HG03039 (cell line): ENCODE data around the gene GPR119.
"Not testable (repeated sequence)": the region's sequence is repeated elsewhere in the genome, so short reads cannot be mapped to it uniquely, and the experiment has no call there.

Source experiments
- ATAC-seq: cut with Tn5 transposase; IDR thresholded peaks from one replicate; pipeline ENCODE4 v1.9.1; 2021; ENCODE audit warnings: mild to moderate bottlenecking, moderate library complexity; ENCODE audit not compliant: unreplicated experiment

The GPR119 gene

GRCh38 chrX:130385520-130385919 is at the start of gene GPR119:
TSS of gene GPR119 (minus strand) at chrX:130385674. CDS start at chrX:130385447, 227 bp downstream.
- no peak for ATAC-seq

DNA sequence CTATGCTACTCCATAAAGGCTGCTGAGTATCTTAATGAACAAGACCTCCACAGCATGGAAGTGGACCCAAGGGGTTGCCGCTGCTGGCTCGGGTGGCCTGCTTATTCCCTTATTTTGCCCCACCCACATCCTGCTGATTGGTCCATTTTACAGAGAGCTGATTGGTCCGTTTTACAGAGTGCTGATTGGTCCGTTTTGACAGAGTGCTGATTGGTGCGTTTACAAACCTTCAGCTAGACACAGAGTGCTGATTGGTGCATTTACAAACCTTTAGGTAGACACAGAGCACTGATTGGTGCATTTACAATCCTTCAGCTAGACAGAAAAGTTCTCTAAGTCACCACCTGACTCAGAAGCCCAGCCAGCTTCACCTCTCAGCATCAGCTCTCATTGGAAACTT is 43.8 kb upstream of the GPR119 start:
- not testable (repeated sequence) for ATAC-seq

DNA sequence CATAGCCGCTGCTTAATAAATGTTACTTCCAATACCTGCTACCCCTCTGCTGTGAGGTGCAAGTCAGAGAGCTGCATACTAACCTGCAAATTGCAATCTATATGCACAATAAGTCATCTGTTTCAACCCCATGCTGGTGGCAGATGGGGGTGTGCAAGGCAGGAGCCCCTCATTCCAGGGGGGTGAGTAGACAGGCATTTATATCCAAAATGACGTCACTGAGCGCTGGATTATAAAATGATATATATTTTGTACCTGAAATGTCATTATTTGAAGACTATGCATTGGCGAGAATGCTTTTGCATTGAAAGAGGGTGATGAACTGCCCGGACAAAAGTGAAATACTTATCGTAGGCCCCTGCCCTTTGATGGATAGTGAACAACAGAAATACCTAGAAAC is 41.1 kb upstream of the GPR119 start:
- ATAC-seq = no peak

DNA sequence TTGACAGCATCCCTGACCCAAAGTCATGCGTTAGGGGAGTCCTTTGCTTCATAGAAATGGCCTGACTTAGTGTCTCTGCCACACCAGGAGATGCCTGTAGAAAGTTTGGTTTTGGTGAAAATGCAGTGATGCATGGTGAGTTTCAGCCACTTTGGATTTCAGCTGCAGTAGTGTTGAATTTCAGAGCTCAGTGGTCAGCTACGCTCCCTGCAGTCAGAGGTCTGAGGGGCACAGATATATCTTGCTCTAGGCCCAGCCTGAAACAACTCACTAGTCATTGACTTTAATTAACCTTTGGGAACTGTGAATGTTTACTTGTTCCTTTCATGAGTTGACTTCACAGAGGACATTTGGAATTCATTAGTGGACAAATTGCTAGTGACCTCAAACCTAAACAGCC is 33.8 kb upstream of the GPR119 start:
- ATAC-seq = no peak

- no peak for ATAC-seq
Measured at GRCh38 chrX:130418740-130419139, 33.3 kb upstream of the GPR119 start.

- ATAC-seq = no peak
Measured at GRCh38 chrX:130418066-130418465, 32.6 kb upstream of the GPR119 start.

- no peak for ATAC-seq
Measured at GRCh38 chrX:130416785-130417184, 31.3 kb upstream of the GPR119 start.

GRCh38 chrX:130415201-130415600 is 29.7 kb upstream of the GPR119 start:
- ATAC-seq = no peak

DNA sequence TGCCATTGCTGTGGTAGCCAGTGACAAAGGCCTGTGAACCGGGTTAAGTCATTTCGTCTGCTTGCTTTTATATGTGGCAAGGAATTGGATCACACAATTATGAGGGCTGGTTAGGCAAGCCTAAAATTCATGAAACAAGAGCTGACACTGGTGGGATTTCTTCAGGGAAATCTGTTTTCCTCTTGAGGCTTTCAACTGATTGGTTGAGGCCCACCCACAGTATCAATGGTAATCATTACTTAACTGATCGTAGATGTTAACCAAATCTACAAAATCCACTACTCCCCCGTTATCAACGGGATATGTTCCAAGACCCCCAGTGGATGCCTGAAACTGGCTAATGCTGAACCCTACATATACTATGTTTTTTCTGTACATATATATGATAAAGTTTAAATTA is 29.3 kb upstream of the GPR119 start:
- ATAC-seq = no peak

- no peak for ATAC-seq
Measured at GRCh38 chrX:130413415-130413814, 27.9 kb upstream of the GPR119 start.

- ATAC-seq = peak; percentile 3
Measured at GRCh38 chrX:130402208-130402684, 16.8 kb upstream of the GPR119 start.

DNA sequence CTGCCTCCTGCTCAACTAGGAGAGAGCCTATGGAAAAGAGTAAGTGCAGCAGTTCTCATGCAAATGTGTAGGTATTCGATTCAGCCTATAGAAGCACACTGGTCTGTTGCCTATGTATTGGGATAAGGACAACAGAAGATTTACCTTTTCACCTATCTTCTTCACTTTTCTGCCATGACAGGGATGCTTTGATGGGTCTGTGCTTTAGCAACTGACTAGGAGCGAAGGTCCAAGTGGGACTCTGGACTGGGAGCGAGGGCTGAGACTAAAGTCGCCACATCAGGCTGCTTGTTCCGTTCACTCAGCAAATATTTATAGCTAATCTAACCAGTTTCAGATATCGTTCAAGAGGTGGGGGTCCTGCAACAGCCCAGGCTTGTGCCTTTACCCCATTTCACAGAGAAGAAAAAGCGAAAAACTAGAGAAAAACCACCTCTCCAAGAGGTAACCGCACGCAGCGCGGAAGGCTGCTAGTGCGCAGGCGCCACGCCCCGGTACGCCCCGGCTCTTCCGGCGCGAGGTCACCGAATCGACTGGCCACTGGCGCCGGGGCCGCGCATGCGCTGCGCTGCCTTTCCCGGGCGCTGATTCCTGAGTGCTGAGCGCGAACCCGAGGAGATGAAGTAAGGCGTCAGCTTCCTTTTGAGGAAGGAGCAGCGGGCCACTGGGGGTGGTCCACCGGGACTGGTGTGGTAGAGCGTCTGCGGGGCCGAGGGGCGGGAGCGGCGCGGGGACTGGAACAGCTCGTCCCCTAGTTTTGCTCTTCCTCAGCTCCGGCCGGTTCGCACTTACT is 16.1 kb upstream of the GPR119 start, which contains the start of gene RBMX2:
Gene RBMX2, plus strand, starts transcription at position 573 of the 793 bp plus-strand sequence. Its CDS starts 46 bp downstream, at position 619.
- ATAC-seq = peak; percentile 97

DNA sequence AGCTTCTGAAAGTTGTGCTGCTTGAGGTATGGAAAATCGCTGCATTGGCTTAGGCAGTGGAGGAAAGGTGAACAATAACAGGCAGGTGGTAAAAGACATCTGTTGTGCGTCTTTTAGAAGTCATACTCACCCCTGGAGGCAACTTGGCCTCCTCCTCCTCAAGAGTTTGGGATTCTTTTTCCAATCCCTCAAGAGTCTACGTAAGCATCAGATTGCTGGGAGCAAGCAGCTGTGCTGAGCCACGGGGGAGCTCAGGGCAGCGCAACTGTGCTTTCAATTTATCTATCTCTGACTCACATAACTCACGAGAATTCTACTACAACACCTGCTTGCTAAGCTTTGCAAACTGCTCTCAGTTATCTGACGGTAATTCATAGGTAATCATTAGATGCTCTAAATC is 9.9 kb upstream of the GPR119 start:
- no peak for ATAC-seq

- no peak for ATAC-seq
Measured at GRCh38 chrX:130393451-130394074, 8.1 kb upstream of the GPR119 start.

- ATAC-seq = no peak
Measured at GRCh38 chrX:130386408-130386808, 934 bp upstream of the GPR119 start.

- no peak for ATAC-seq
Measured at GRCh38 chrX:130378024-130378669, 7.3 kb downstream of the GPR119 start.

- ATAC-seq = no peak
Measured at GRCh38 chrX:130376077-130376476, 9.4 kb downstream of the GPR119 start.

DNA sequence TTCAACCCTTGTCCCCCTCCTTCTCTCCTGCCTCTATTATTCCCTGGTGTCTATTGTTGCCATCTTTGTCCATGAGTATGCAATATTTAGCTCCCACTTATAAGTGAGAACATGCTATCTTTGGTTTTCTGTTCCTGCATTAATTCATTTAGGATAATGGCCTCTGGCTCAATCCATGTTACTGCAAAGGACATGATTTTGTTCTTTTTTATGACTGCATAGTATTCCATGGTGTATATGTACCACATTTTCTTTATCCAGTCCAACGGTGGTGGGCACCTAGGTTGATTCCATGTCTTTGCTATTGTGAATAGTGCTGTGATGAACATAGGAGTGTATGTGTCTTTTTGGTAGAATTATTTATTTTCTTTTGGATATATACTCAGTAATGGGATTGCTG is 33.4 kb downstream of the GPR119 start:
- not testable (repeated sequence) for ATAC-seq

DNA sequence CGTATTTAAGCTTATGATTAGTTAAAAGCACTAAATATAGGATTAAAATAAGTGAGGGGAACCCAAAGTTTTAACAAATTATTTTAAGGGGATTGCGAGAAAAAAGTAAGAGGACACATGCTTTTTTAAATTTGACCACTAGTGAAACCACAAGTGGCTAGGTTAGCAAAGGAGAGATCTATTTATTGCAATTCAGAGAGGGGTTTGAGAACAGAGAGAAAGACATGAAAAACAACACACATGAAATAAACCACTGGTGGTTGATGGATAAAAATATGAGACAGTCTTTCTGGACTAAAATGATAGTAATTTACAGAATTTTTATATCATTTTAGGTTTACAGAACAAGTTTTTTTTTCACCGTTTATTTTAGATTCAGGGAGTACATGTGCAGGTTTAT is 33.9 kb downstream of the GPR119 start:
- ATAC-seq = no peak

GRCh38 chrX:130347321-130347720 is 38.2 kb downstream of the GPR119 start:
- no peak for ATAC-seq

- ATAC-seq = no peak
Measured at GRCh38 chrX:130343411-130343810, 42.1 kb downstream of the GPR119 start.

GRCh38 chrX:130340271-130340670 is 45.2 kb downstream of the GPR119 start:
- no peak for ATAC-seq
